ENCODE measurements around the gene PTGR3. TPM values are rescaled to one million over a fixed set of nuclear protein-coding genes. Genes with fewer than 3 reads are reported as not detected.

PTGR3 gene
- total RNA-seq, 1 experiment from 2014 or later = 1.6 TPM

DNA sequence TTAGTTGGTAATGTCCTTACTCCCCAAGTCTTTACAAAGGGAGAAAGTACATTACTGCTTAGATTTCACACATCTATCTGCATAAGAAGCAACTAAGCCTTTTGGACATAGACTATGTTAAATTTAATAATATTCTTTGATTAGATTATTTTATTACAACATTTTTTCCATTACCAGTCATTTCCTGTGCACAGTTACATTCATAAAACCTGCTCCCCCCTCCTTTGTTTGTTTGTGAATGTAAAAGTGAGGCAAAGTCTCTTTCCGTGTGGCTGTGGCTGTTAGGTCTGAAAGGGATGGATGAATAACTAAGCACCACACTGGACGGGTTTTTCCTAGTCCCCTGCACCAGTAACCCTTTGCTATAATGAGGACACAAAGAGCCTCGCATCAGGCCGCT, 9.6 kb downstream of the PTGR3 start:
- Histone ChIP-seq H2BK20ac (ENCODE audit: low read depth, low read length, poor library complexity, severe bottlenecking) (no peak overlapping the region), H3K79me2 (ENCODE audit: insufficient read depth, low read length) (no peaks in the 10 kb centered on the region), H2BK120ac (ENCODE audit: low read depth, low read length, poor library complexity, severe bottlenecking) (no peak overlapping the region), H3K4me2 (ENCODE audit: insufficient read depth, insufficient read length, low read length) (no peak overlapping the region), H3K9ac (ENCODE audit: extremely low read depth, insufficient read length, low read length) (no peak overlapping the region), H2BK5ac (ENCODE audit: insufficient read length, low read length) (no peak overlapping the region), H4K5ac (ENCODE audit: insufficient read length, low read depth, low read length) (no peak overlapping the region), H2BK12ac (ENCODE audit: insufficient read length, low read depth, low read length) (no peak overlapping the region), H4K20me1 (ENCODE audit: control insufficient read depth, insufficient read depth, insufficient read length) (no peaks in the 10 kb centered on the region), H3K56ac (ENCODE audit: insufficient read length, low read depth, low read length) (no peak overlapping the region), H3K27ac (ENCODE audit: insufficient read length, low read depth, low read length) (no peak overlapping the region), H2BK15ac (ENCODE audit: low read depth, low read length) (no peak overlapping the region), H4K8ac (replicated peaks; ENCODE audit: insufficient read length, low read depth, low read length) (no peak overlapping the region), H3K79me1 (ENCODE audit: insufficient read depth, low read depth, low read length, poor library complexity, severe bottlenecking) (no peaks in the 10 kb centered on the region), H3K23me2 (ENCODE audit: insufficient read length, low read depth, low read length, poor library complexity, severe bottlenecking) (peaks cover 7% of the 10 kb centered on the region), H2AFZ (ENCODE audit: low read length) (no peak overlapping the region), H3K27me3 (ENCODE audit: insufficient read depth, low read length) (peaks cover 13% of the 10 kb centered on the region), H3K9me3 (ENCODE audit: control insufficient read depth, low read depth, low read length) (no peaks in the 10 kb centered on the region), H4K91ac (ENCODE audit: insufficient read length, low read depth, low read length) (no peak overlapping the region), H3K23ac (ENCODE audit: insufficient read length, low read depth, low read length) (no peak overlapping the region), H3K4me1 (ENCODE audit: insufficient read depth, low read length) (no peaks in the 10 kb centered on the region), H3T11ph (ENCODE audit: low read length) (no peak overlapping the region), H2AK5ac (ENCODE audit: insufficient read length, low read length) (no peak overlapping the region), H3K4ac (ENCODE audit: low read depth, low read length) (no peak overlapping the region), H3K14ac (ENCODE audit: insufficient read depth, low read length) (no peak overlapping the region), H3K18ac (ENCODE audit: insufficient read length, low read depth, low read length) (no peak overlapping the region)
- no peak overlapping the region for H3K27ac Mint-ChIP-seq
- TF ChIP-seq, protein P1, sequence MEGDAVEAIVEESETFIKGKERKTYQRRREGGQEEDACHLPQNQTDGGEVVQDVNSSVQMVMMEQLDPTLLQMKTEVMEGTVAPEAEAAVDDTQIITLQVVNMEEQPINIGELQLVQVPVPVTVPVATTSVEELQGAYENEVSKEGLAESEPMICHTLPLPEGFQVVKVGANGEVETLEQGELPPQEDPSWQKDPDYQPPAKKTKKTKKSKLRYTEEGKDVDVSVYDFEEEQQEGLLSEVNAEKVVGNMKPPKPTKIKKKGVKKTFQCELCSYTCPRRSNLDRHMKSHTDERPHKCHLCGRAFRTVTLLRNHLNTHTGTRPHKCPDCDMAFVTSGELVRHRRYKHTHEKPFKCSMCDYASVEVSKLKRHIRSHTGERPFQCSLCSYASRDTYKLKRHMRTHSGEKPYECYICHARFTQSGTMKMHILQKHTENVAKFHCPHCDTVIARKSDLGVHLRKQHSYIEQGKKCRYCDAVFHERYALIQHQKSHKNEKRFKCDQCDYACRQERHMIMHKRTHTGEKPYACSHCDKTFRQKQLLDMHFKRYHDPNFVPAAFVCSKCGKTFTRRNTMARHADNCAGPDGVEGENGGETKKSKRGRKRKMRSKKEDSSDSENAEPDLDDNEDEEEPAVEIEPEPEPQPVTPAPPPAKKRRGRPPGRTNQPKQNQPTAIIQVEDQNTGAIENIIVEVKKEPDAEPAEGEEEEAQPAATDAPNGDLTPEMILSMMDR (conservative IDR thresholded peaks at IDR 0.05) = no peak
- no peaks in the 10 kb centered on the region; a peak in 2 of 7 replicates for H3K36me3 Mint-ChIP-seq (ENCODE audit: insufficient read depth in 1 of 3, low read depth in 3 of 3)
- peaks cover 46% of the 10 kb centered on the region for H3K27me3 Mint-ChIP-seq (ENCODE audit: low read depth)
- H3K4me3 Mint-ChIP-seq = no peak overlapping the region
- H3K4me1 Mint-ChIP-seq = no peaks in the 10 kb centered on the region
- no peak for DNase-seq
- H3K9me3 Mint-ChIP-seq = no peaks in the 10 kb centered on the region
- WGBS (ENCODE audit: extremely low coverage, insufficient read length, low lambda C conversion rate) = no CpG with 5 or more reads among the region's 4 CpGs
